ENCODE results near the gene TNFSF10. TPM values are rescaled to one million over a fixed set of nuclear protein-coding genes. Genes with fewer than 3 reads are reported as not detected.
"Not testable (repeated sequence)": the region's sequence is repeated elsewhere in the genome, so short reads cannot be mapped to it uniquely, and the experiment has no call there.

TNFSF10 gene
- 26.3 and 36.2 TPM in 2 replicates for total RNA-seq

DNA sequence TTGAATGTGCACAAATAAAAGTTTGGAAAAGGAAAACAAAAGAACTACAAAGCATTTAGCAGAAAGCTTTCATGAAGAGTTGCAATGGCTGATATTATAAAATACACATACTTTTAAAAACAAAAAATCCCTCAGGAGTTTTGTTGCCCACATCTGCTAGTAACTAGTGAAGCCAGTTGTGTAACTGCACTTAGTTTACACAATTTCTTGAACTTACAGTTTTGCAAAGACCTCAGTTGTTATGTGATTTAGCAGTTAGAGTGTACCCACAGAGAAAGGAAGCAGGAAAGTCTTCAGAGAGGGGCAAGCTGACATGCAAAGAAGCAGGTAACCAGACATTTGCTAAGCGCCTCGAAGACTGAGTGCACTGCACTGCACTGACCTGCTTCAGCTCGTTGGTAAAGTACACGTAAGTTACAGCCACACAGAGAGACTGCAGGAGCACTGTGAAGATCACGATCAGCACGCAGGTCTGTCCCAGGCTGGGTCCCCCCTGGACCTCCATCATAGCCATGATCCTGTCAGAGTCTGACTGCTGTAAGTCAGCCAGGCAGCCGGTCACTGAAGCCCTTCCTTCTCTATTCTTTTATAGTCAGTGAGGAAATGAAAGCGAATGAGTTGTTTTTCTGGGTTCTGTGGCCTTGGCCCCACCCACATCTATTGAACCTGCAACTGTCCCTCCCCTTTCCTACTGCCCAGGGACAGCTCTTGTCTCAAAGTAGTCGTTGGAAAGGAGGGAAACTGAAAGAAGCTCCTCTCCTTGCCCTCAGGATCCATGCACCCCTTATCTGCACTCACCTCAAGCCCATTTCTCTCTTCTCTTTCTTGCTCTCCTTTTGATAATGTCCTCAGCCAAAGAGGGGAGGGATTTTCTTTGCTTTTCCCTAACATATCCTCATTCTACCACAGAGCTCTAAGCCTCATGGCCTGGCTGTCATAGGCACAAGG, at the start of gene TNFSF10:
TSS of gene TNFSF10 (minus strand) at position 560 of the 948 bp plus-strand sequence. CDS start at position 514, 46 bp downstream.
- peak; percentile 62 for DNase-seq (ENCODE audit: low read depth)
- H3K4me3 ChIP-seq (ENCODE audit: low read depth, low read length): peak within 1 kb of the TSS; percentile 67
- TF ChIP-seq, protein P1, sequence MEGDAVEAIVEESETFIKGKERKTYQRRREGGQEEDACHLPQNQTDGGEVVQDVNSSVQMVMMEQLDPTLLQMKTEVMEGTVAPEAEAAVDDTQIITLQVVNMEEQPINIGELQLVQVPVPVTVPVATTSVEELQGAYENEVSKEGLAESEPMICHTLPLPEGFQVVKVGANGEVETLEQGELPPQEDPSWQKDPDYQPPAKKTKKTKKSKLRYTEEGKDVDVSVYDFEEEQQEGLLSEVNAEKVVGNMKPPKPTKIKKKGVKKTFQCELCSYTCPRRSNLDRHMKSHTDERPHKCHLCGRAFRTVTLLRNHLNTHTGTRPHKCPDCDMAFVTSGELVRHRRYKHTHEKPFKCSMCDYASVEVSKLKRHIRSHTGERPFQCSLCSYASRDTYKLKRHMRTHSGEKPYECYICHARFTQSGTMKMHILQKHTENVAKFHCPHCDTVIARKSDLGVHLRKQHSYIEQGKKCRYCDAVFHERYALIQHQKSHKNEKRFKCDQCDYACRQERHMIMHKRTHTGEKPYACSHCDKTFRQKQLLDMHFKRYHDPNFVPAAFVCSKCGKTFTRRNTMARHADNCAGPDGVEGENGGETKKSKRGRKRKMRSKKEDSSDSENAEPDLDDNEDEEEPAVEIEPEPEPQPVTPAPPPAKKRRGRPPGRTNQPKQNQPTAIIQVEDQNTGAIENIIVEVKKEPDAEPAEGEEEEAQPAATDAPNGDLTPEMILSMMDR (conservative IDR thresholded peaks at IDR 0.05; ENCODE audit: low read depth, low read length): no peak

DNA sequence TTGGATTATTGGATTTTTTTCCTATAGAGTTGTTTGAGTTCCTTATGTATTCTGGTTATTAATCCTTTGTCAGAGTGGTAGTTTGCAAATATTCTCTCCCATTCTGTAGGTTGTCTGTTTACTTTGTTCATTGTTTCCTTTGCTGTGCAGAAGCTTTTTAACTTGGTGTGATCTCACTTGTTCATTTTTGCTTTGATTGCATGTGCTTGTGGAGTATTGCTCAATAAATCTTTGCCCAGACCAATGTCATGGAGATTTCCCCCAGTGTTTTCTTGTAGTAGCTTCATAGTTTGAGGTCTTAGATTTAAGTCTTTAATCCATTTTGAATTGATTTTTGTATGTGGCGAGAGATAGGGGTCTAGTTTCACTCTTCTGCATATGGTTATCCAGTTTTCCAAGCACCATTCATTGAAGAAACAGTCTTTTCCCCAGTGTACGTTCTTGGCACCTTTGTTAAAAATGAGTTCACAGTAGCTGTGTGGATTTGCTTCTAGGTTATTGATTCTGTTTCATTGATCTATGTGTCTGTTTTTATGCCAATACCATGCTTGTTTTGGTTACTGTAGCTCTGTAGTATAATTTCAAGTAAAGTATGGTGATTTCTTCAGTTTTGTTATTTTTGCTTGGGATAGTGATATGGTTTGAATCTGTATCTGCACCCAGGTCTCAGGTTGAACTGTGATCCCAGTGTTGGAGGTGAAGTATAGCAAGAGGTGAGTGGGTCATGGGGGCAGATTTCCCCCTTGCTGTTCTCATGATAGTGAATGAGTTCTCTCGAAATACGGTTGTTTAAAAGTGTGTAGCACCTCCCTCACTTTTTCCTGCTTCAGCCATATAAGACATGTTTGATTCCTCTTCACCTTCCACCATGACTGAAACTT, 46.1 kb upstream of the TNFSF10 start:
- TF ChIP-seq, protein P1 (conservative IDR thresholded peaks at IDR 0.05; ENCODE audit: low read depth, low read length): no peak
- no peak for DNase-seq (ENCODE audit: low read depth)

DNA sequence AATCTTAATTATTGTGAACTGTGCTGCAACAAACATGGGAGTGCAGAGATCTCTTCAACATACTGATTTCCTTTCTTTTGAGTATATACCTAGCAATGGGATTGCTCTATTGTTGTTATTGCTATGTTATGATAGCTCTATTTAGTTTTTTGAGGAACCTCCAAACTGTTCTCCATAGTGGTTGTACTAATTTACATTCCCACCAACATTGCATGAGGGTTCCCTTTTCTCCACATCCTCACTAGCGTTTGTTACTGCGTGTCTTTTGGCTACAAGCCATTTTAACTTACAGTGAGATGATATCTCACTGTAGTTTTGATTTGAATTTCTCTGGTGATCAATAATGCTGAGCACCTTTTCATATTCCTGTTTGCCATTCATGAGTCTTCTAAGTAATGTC, 45.5 kb upstream of the TNFSF10 start:
- no peak for DNase-seq (ENCODE audit: low read depth)
- TF ChIP-seq, protein P1 (conservative IDR thresholded peaks at IDR 0.05; ENCODE audit: low read depth, low read length): no peak

More for the DNA sequence above, 46.1 kb upstream of the TNFSF10 start:
- H3K4me3 ChIP-seq (ENCODE audit: low read depth, low read length): no peak overlapping the region

DNA sequence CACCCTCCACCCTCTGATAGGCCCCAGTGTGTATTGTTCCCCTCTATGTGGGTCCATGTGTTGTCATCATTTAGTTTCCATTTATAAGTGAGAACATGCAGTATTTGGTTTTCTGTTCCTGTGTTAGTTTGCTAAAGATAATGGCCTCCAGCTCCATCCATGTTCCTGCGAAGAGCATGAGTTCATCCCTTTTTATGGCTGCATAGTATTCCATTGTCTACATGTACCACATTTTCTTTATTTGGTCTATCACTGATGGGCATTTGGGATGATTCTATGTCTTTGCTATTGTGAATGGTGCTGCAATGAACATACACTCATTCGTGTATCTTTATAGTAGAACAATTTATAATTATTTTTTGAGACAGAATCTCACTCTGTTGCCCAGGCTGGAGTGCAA, 43.6 kb upstream of the TNFSF10 start:
- DNase-seq (ENCODE audit: low read depth); H3K4me3 ChIP-seq (ENCODE audit: low read depth, low read length): not testable (repeated sequence)

More for the DNA sequence above, 45.5 kb upstream of the TNFSF10 start:
- no peak overlapping the region for H3K4me3 ChIP-seq (ENCODE audit: low read depth, low read length)

DNA sequence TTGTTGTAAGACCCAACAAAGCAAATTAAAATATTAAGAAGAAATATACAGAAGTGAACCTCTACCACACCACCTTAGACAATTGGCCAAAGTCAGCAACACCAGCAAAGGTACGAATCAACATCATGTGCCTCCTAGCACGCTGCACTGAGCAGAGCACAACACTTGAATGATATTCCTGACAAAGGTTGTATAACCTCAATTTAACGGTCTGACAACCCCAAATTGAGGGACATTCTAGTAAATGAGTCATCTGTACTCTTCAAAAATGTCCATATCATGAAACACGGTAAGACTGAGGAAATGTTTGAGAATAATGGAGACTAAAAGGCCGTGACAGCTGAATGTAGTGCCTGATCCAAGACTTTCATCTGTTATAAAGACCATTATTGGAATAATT, 41.3 kb upstream of the TNFSF10 start:
- DNase-seq (ENCODE audit: low read depth): peak; percentile 86
- no peak overlapping the region for H3K4me3 ChIP-seq (ENCODE audit: low read depth, low read length)
- TF ChIP-seq, protein P1 (conservative IDR thresholded peaks at IDR 0.05; ENCODE audit: low read depth, low read length): no peak

DNA sequence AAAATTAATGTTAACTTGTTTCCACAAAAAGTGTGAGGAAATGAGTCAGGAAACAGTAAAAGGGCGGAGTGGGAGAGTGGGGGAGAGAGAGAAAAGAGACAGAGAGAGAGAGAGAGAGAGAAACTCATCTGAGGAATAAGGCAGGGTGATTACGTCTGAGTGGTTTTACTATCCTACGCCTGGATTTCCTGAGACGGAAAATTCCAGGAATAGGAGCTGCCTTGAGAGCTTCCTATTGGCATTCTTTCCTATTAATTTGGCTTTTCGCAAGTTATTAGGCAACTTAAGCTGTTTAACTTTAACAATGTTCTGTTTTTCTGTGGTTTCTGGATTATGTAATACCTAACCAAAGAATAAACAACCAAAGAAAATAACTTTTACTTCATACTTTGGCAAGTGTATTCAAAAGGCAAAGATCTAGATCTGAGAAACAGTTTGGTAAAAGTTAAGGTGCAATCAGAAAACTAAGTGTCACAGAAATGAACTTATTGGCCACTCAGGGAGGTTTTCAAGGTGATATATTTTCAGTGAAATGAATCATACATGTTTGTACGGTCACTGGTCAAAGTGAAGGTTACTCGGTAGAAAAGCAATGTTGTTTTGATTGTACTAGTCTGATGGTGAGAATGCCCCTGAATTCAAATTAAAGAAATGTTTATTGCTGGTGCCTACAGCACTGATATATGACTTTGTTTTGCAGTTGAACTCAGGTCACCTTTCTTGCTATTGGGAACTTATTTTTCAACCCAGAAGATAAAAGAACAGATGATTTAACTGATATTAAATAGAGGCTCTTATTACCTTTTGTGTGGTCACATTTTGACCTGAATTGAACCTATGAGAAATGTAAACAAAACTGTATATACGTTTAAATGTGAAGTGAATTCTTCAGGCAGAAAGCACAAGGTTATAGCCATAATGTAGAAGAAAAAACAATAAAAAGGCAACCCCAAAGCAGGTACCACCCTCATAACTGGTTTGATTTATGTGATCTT, 39.9 kb upstream of the TNFSF10 start:
- H3K4me3 ChIP-seq (ENCODE audit: low read depth, low read length): peak overlapping the region; percentile 27
- DNase-seq (ENCODE audit: low read depth): peak; percentile 99
- TF ChIP-seq, protein P1 (conservative IDR thresholded peaks at IDR 0.05; ENCODE audit: low read depth, low read length): no peak

Data from epithelial cell of proximal tubule (primary cell).